ENCODE data around the gene RASGRF2. TPM values are rescaled to one million over a fixed set of nuclear protein-coding genes. Genes with fewer than 3 reads are reported as not detected.

The RASGRF2 gene
- total and polyA plus RNA-seq, 3 experiments from 2014 or later, result 11.1 to 13.5 (median 13.4) TPM

- no peaks in the 10 kb centered on the region for H3K4me1 ChIP-seq (ENCODE audit: insufficient read depth, low read length)
- ChIA-PET POLR2A (no interaction called here), CTCF (no interaction called here)
- H3K27ac ChIP-seq (ENCODE audit: low read depth, low read length), result no peak overlapping the region
- no peaks in the 10 kb centered on the region for H3K36me3 ChIP-seq (ENCODE audit: insufficient read depth, low read length)
- Mint-ChIP-seq H3K27me3 (no peaks in the 10 kb centered on the region), H3K4me3 (no peak overlapping the region), H3K4me1 (peaks cover 0 to 2% (median 0%) of the 10 kb centered on the region in 3 donors), H3K36me3 (peaks cover 6 to 44% (median 10%) of the 10 kb centered on the region in 3 donors), H3K9me3 (no peaks in the 10 kb centered on the region), H3K27ac (no peak overlapping the region)
- H3K9me3 ChIP-seq (ENCODE audit: low read length), result no peaks in the 10 kb centered on the region
- no peaks in the 10 kb centered on the region for H3K27me3 ChIP-seq (ENCODE audit: insufficient read depth, low read length, poor library complexity, severe bottlenecking)
- no peak overlapping the region for H3K4me3 ChIP-seq (ENCODE audit: low read length)
- DNase-seq, result no peak
Observed at GRCh38 chr5:81225463-81225862, 265.3 kb downstream of the RASGRF2 start.

GRCh38 chr5:81226286-81226685 lies 266.1 kb downstream of the RASGRF2 start:
- Mint-ChIP-seq H3K27ac (no peak overlapping the region), H3K27me3 (no peaks in the 10 kb centered on the region), H3K36me3 (peaks cover 2 to 38% (median 6%) of the 10 kb centered on the region in 3 donors), H3K4me3 (no peak overlapping the region), H3K4me1 (peaks cover 0 to 4% (median 3%) of the 10 kb centered on the region in 3 donors), H3K9me3 (no peaks in the 10 kb centered on the region)
- H3K9me3 ChIP-seq (ENCODE audit: low read length), result no peaks in the 10 kb centered on the region
- no peak overlapping the region for H3K27ac ChIP-seq (ENCODE audit: low read depth, low read length)
- H3K36me3 ChIP-seq (ENCODE audit: insufficient read depth, low read length), result no peaks in the 10 kb centered on the region
- no peak for DNase-seq
- H3K4me1 ChIP-seq (ENCODE audit: insufficient read depth, low read length), result no peaks in the 10 kb centered on the region
- ChIA-PET POLR2A (no interaction called here), CTCF (interaction anchor here (0.6 kb wide), 1 partner anchor 18 kb away, joined by 3 read pairs; no protein-coding TSS in a partner anchor)
- H3K4me3 ChIP-seq (ENCODE audit: low read length), result no peak overlapping the region
- no peaks in the 10 kb centered on the region for H3K27me3 ChIP-seq (ENCODE audit: insufficient read depth, low read length, poor library complexity, severe bottlenecking)

- Mint-ChIP-seq H3K27me3 (no peaks in the 10 kb centered on the region), H3K4me1 (peaks cover 0 to 4% (median 3%) of the 10 kb centered on the region in 3 donors), H3K27ac (no peak overlapping the region), H3K36me3 (peaks cover 2 to 38% (median 6%) of the 10 kb centered on the region in 3 donors), H3K9me3 (no peaks in the 10 kb centered on the region), H3K4me3 (no peak overlapping the region)
- ChIA-PET CTCF (no interaction called here), POLR2A (no interaction called here)
- Histone ChIP-seq H3K4me3 (ENCODE audit: low read length) (no peak overlapping the region), H3K36me3 (ENCODE audit: insufficient read depth, low read length) (no peaks in the 10 kb centered on the region), H3K9me3 (ENCODE audit: low read length) (no peaks in the 10 kb centered on the region), H3K27me3 (ENCODE audit: insufficient read depth, low read length, poor library complexity, severe bottlenecking) (no peaks in the 10 kb centered on the region), H3K27ac (ENCODE audit: low read depth, low read length) (no peak overlapping the region), H3K4me1 (ENCODE audit: insufficient read depth, low read length) (no peaks in the 10 kb centered on the region)
- DNase-seq, result no peak
Observed at GRCh38 chr5:81226949-81227348, 266.8 kb downstream of the RASGRF2 start.

- H3K27ac ChIP-seq (ENCODE audit: low read depth, low read length), result no peak overlapping the region
- ChIA-PET CTCF (no interaction called here), POLR2A (no interaction called here)
- H3K4me1 ChIP-seq (ENCODE audit: insufficient read depth, low read length), result no peaks in the 10 kb centered on the region
- no peak overlapping the region for H3K4me3 ChIP-seq (ENCODE audit: low read length)
- H3K9me3 ChIP-seq (ENCODE audit: low read length), result no peaks in the 10 kb centered on the region
- DNase-seq, result no peak
- Mint-ChIP-seq H3K36me3 (peaks cover 0 to 31% (median 0%) of the 10 kb centered on the region in 3 donors), H3K27me3 (no peaks in the 10 kb centered on the region), H3K27ac (no peak overlapping the region), H3K4me1 (peaks cover 0 to 4% (median 3%) of the 10 kb centered on the region in 3 donors), H3K4me3 (no peak overlapping the region), H3K9me3 (no peaks in the 10 kb centered on the region)
- H3K27me3 ChIP-seq (ENCODE audit: insufficient read depth, low read length, poor library complexity, severe bottlenecking), result no peaks in the 10 kb centered on the region
- H3K36me3 ChIP-seq (ENCODE audit: insufficient read depth, low read length), result no peaks in the 10 kb centered on the region
Observed at GRCh38 chr5:81228084-81228483, 267.9 kb downstream of the RASGRF2 start.

- H3K27ac Mint-ChIP-seq, result peak overlapping the region in 2 of 8 donors; percentile 51 to 73
- Histone ChIP-seq H3K9me3 (ENCODE audit: low read length) (no peaks in the 10 kb centered on the region), H3K36me3 (ENCODE audit: insufficient read depth, low read length) (no peaks in the 10 kb centered on the region), H3K27ac (ENCODE audit: low read depth, low read length) (no peak overlapping the region), H3K27me3 (ENCODE audit: insufficient read depth, low read length, poor library complexity, severe bottlenecking) (no peaks in the 10 kb centered on the region), H3K4me1 (ENCODE audit: insufficient read depth, low read length) (peaks cover 12% of the 10 kb centered on the region), H3K4me3 (ENCODE audit: low read length) (no peak overlapping the region)
- no peak for DNase-seq
- no peak overlapping the region for H3K4me3 Mint-ChIP-seq
- peaks cover 0 to 21% (median 0%) of the 10 kb centered on the region in 3 donors for H3K36me3 Mint-ChIP-seq
- POLR2A ChIA-PET, result no interaction called here
- H3K9me3 Mint-ChIP-seq, result no peaks in the 10 kb centered on the region
- H3K27me3 Mint-ChIP-seq, result no peaks in the 10 kb centered on the region
- H3K4me1 Mint-ChIP-seq, result peaks cover 13 to 25% (median 23%) of the 10 kb centered on the region in 3 donors
- CTCF ChIA-PET, result no interaction called here
Observed at GRCh38 chr5:81230416-81230815, 270.3 kb downstream of the RASGRF2 start.

GRCh38 chr5:81232464-81233079 lies 272.4 kb downstream of the RASGRF2 start:
- Histone ChIP-seq H3K27me3 (ENCODE audit: insufficient read depth, low read length, poor library complexity, severe bottlenecking) (no peaks in the 10 kb centered on the region), H3K36me3 (ENCODE audit: insufficient read depth, low read length) (no peaks in the 10 kb centered on the region), H3K4me3 (ENCODE audit: low read length) (no peak overlapping the region), H3K4me1 (ENCODE audit: insufficient read depth, low read length) (peaks cover 12% of the 10 kb centered on the region), H3K27ac (ENCODE audit: low read depth, low read length) (no peak overlapping the region), H3K9me3 (ENCODE audit: low read length) (no peaks in the 10 kb centered on the region)
- ChIA-PET CTCF (no interaction called here), POLR2A (no interaction called here)
- no peak for DNase-seq
- H3K27ac Mint-ChIP-seq, result peak overlapping the region in 1 of 8 donors; percentile 78
- H3K36me3 Mint-ChIP-seq, result peaks cover 0 to 1% (median 0%) of the 10 kb centered on the region in 3 donors
- peaks cover 13 to 35% (median 30%) of the 10 kb centered on the region in 3 donors for H3K4me1 Mint-ChIP-seq
- no peak overlapping the region for H3K4me3 Mint-ChIP-seq
- H3K27me3 Mint-ChIP-seq, result no peaks in the 10 kb centered on the region
- no peaks in the 10 kb centered on the region for H3K9me3 Mint-ChIP-seq

- H3K27ac ChIP-seq (ENCODE audit: low read depth, low read length), result no peak within 1 kb of the TSS
- ChIA-PET POLR2A (no interaction called here), CTCF (no interaction called here)
- H3K9me3 ChIP-seq (ENCODE audit: low read length), result no peaks in the 10 kb centered on the region
- Mint-ChIP-seq H3K4me3 (no peak within 1 kb of the TSS), H3K4me1 (peaks cover 13 to 35% (median 30%) of the 10 kb centered on the region in 3 donors), H3K36me3 (no peaks in the 10 kb centered on the region), H3K27me3 (no peaks in the 10 kb centered on the region), H3K27ac (peak within 1 kb of the TSS in 3 of 8 donors; percentile 49 to 78 (median 73)), H3K9me3 (no peaks in the 10 kb centered on the region)
- H3K4me1 ChIP-seq (ENCODE audit: insufficient read depth, low read length), result peaks cover 12% of the 10 kb centered on the region
- H3K36me3 ChIP-seq (ENCODE audit: insufficient read depth, low read length), result no peaks in the 10 kb centered on the region
- no peak within 1 kb of the TSS for H3K4me3 ChIP-seq (ENCODE audit: low read length)
- DNase-seq, result no peak
- H3K27me3 ChIP-seq (ENCODE audit: insufficient read depth, low read length, poor library complexity, severe bottlenecking), result no peaks in the 10 kb centered on the region
Observed at GRCh38 chr5:81233080-81233634, 273.0 kb downstream of the RASGRF2 start, which contains the start of gene CKMT2. CKMT2 (plus strand) TSS chr5:81233322; CDS start chr5:81251133, 17,811 bp downstream.

- Mint-ChIP-seq H3K27me3 (no peaks in the 10 kb centered on the region), H3K9me3 (peaks cover 0 to 2% (median 0%) of the 10 kb centered on the region in 5 donors), H3K4me1 (peaks cover 13 to 35% (median 30%) of the 10 kb centered on the region in 3 donors), H3K27ac (peak overlapping the region in 3 of 8 donors; percentile 49 to 73 (median 54)), H3K36me3 (no peaks in the 10 kb centered on the region), H3K4me3 (no peak overlapping the region)
- ChIA-PET CTCF (interaction anchor here (0.5 to 2.0 kb wide), 2 partner anchors 11 to 66 kb away, joined by 3 to 4 read pairs; no protein-coding TSS in a partner anchor), POLR2A (no interaction called here)
- H3K9me3 ChIP-seq (ENCODE audit: low read length), result no peaks in the 10 kb centered on the region
- peaks cover 12% of the 10 kb centered on the region for H3K4me1 ChIP-seq (ENCODE audit: insufficient read depth, low read length)
- H3K36me3 ChIP-seq (ENCODE audit: insufficient read depth, low read length), result no peaks in the 10 kb centered on the region
- no peak overlapping the region for H3K4me3 ChIP-seq (ENCODE audit: low read length)
- H3K27ac ChIP-seq (ENCODE audit: low read depth, low read length), result no peak overlapping the region
- DNase-seq, result no peak
- H3K27me3 ChIP-seq (ENCODE audit: insufficient read depth, low read length, poor library complexity, severe bottlenecking), result no peaks in the 10 kb centered on the region
Observed at GRCh38 chr5:81234299-81234698, 274.1 kb downstream of the RASGRF2 start.

Measured in CD8-positive, alpha-beta memory T cell (primary cell).